NCI-H2227 treated with DMSO at 0.1 percent for 48 hours (cell line): ENCODE data around the gene FRAS1.
"Not testable (repeated sequence)": the region's sequence is repeated elsewhere in the genome, so short reads cannot be mapped to it uniquely, and the experiment has no call there.

Experiments used
- DNase-seq: peaks from one replicate; lab custom pipeline; 2025; lab: John Stamatoyannopoulos, UW

Gene FRAS1

GRCh38 chr4:78165758-78166157, 108.6 kb downstream of the FRAS1 start:
- DNase-seq, result no peak

GRCh38 chr4:78166622-78167021, 109.5 kb downstream of the FRAS1 start:
- no peak for DNase-seq

GRCh38 chr4:78167510-78167909, 110.4 kb downstream of the FRAS1 start:
- no peak for DNase-seq

GRCh38 chr4:78168029-78168428, 110.9 kb downstream of the FRAS1 start:
- DNase-seq, result no peak

GRCh38 chr4:78169728-78170127, 112.6 kb downstream of the FRAS1 start:
- no peak for DNase-seq

- DNase-seq, result no peak
These were observed 114.4 kb downstream of the FRAS1 start for GRCh38 chr4:78171482-78171881.

GRCh38 chr4:78174891-78175290, 117.8 kb downstream of the FRAS1 start:
- no peak for DNase-seq

GRCh38 chr4:78179196-78179595, 122.1 kb downstream of the FRAS1 start:
- DNase-seq, result no peak

- not testable (repeated sequence) for DNase-seq
These were observed 124.6 kb downstream of the FRAS1 start for GRCh38 chr4:78181681-78182234.

GRCh38 chr4:78184584-78184983, 127.5 kb downstream of the FRAS1 start:
- no peak for DNase-seq

GRCh38 chr4:78185117-78185516, 128.0 kb downstream of the FRAS1 start:
- no peak for DNase-seq

GRCh38 chr4:78186597-78187543, 129.7 kb downstream of the FRAS1 start:
- DNase-seq, result no peak

GRCh38 chr4:78190068-78190467, 132.9 kb downstream of the FRAS1 start:
- no peak for DNase-seq

- no peak for DNase-seq
These were observed 133.5 kb downstream of the FRAS1 start for GRCh38 chr4:78190595-78190994.

GRCh38 chr4:78197947-78198346, 140.8 kb downstream of the FRAS1 start:
- DNase-seq, result no peak

GRCh38 chr4:78199984-78200383, 142.9 kb downstream of the FRAS1 start:
- DNase-seq, result no peak

GRCh38 chr4:78200949-78201348, 143.8 kb downstream of the FRAS1 start:
- no peak for DNase-seq

GRCh38 chr4:78204176-78204575, 147.1 kb downstream of the FRAS1 start:
- DNase-seq, result no peak

GRCh38 chr4:78205591-78205990, 148.5 kb downstream of the FRAS1 start:
- no peak for DNase-seq

- no peak for DNase-seq
These were observed 150.4 kb downstream of the FRAS1 start for GRCh38 chr4:78207541-78207940.

GRCh38 chr4:78207951-78208350, 150.8 kb downstream of the FRAS1 start:
- DNase-seq, result no peak

GRCh38 chr4:78208896-78209295, 151.8 kb downstream of the FRAS1 start:
- not testable (repeated sequence) for DNase-seq

GRCh38 chr4:78210694-78211410, 153.7 kb downstream of the FRAS1 start:
- no peak for DNase-seq
